Thyroid gland (tissue), 4 donors: Measurements from ENCODE around the gene LRRC27. TPM values are rescaled to one million over a fixed set of nuclear protein-coding genes. Genes with fewer than 3 reads are reported as not detected.

Experiments
- DNase-seq, 2 donors: peaks; one replicate each; pipeline ENCODE4 v3.0.0-alpha.2; 2019
- H3K27ac ChIP-seq, 3 donors: fragments of 200-600 bp; sonication (generic); 1 replicate in 2 of 3; 2 replicates in 1 of 3; pipeline ENCODE4 v1.5.1; 2016 to 2019; ENCODE audit warnings: mild to moderate bottlenecking in 1 of 3, moderate library complexity in 1 of 3
- H3K27me3 ChIP-seq: fragments of 200-600 bp; sonication (generic); one replicate; pipeline ENCODE4 v1.5.1; 2019
- H3K36me3 ChIP-seq, 2 donors: fragments of 200-600 bp; sonication (generic); one replicate each; pipeline ENCODE4 v1.5.1; 2016 to 2019
- H3K4me1 ChIP-seq, 2 donors: fragments of 200-600 bp; sonication (generic); one replicate each; pipeline ENCODE4 v1.5.1; 2017 to 2019
- H3K4me3 ChIP-seq, 3 donors: fragments of 200-600 bp; sonication (generic); replicated peaks in 1 of 3; 1 replicate in 2 of 3; 2 replicates in 1 of 3; pipeline ENCODE4 v1.5.1; 2016; ENCODE audit warnings: mild to moderate bottlenecking in 1 of 3
- H3K9me3 ChIP-seq: fragments of 200-600 bp; sonication (generic); one replicate; pipeline ENCODE4 v1.5.1; 2017
- CTCF ChIP-seq, 6 experiments: fragments of 200-600 bp in 3 of 6; fragments of 450-650 bp in 3 of 6; sonication (generic) in 3 of 6; IDR thresholded peaks; one replicate each; pipeline ENCODE4 v1.5.1; 2016 to 2019; ENCODE audit warnings: antibody characterized with exemption in 6 of 6, mild to moderate bottlenecking in 2 of 6, inconsistent platforms in 1 of 6, moderate library complexity in 1 of 6
- POLR2A ChIP-seq, 2 donors: fragments of 450-650 bp; IDR thresholded peaks; one replicate each; pipeline ENCODE4 v1.6.1; 2017; ENCODE audit warnings: antibody characterized with exemption in 2 of 2, mild to moderate bottlenecking in 2 of 2, moderate library complexity in 1 of 2
- WGBS, 2 donors: methylation state at CpG; one replicate each; pipeline ENCODE4 v1.1.5; 2017; 5-methylcytosine and 5-hydroxymethylcytosine counted together
- intact Hi-C: fragments of 100-400 bp; cut with DNase I; formaldehyde crosslinking; loops from one replicate; pipeline ENCODE4 v1.15.1; 2023
- total RNA-seq, 4 donors: library from RNA; depleted of rRNA; stranded (reverse); fragments of >200 nt; gene quantifications; one replicate each; pipeline ENCODE4 v1.2.3, GENCODE V29; 2016

The LRRC27 gene
- total RNA-seq, 4 donors from 2014 or later = 14.0 to 24.4 (median 19.4) TPM

GRCh38 chr10:132371641-132372081 lies 39.7 kb downstream of the LRRC27 start:
- Histone ChIP-seq H3K9me3 (no peaks in the 10 kb centered on the region), H3K4me3 (no peak overlapping the region), H3K36me3 (peaks cover 0 to under 1% of the 10 kb centered on the region in 2 donors), H3K4me1 (no peaks in the 10 kb centered on the region), H3K27ac (no peak overlapping the region), H3K27me3 (no peaks in the 10 kb centered on the region)
- TF ChIP-seq CTCF (IDR thresholded peaks at IDR 0.05) (no peak), POLR2A (IDR thresholded peaks at IDR 0.05) (no peak)
- intact Hi-C loops = no loop called here
- DNase-seq = no peak
- 65 to 73% methylated on average over 4 to 8 of the region's 9 CpGs for WGBS, 2 donors

GRCh38 chr10:132372516-132373095 lies 40.6 kb downstream of the LRRC27 start:
- Histone ChIP-seq H3K4me3 (no peak overlapping the region), H3K27me3 (no peaks in the 10 kb centered on the region), H3K27ac (no peak overlapping the region), H3K4me1 (no peaks in the 10 kb centered on the region), H3K9me3 (no peaks in the 10 kb centered on the region), H3K36me3 (no peaks in the 10 kb centered on the region)
- 90 to 92% methylated on average over 15 to 16 of the region's 16 CpGs for WGBS, 2 donors
- TF ChIP-seq CTCF (IDR thresholded peaks at IDR 0.05) (no peak), POLR2A (IDR thresholded peaks at IDR 0.05) (no peak)
- intact Hi-C loops = no loop called here
- DNase-seq = no peak

DNA sequence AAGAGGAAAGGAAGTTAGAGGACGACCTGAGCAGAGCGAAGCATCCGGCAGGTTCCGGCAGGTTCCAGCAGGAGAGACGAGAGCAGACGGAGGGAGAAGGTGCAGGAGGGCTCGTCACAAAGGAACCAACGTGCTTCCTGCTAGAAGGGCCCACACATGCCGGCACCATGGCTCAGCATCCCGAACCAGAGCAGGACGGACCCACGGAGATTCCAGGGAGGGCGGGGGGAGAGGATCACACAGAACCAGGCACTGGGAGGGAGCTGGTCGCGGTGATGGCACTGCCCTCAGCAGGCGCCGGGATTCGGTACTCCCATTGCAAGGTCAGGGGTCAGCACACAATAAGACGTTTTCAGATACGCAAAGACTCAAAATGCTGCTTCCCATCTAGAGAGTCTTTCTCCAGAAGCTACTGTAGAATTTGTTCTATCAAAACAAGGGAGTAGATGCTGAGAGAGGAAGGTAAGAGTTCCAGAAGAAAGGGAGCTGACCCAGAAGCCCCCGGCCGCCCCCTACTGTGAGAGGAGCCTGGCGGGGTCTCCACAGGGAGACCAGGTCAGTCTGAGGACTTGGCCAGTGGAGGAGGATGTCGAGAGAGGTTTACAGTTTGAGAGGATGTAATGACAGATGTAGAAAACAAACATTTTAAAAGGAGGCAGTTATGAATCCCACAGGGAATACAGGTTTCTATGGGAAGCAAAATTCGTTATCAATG lies 41.4 kb downstream of the LRRC27 start:
- no peak overlapping the region for H3K27ac ChIP-seq
- H3K36me3 ChIP-seq = no peaks in the 10 kb centered on the region
- no peaks in the 10 kb centered on the region for H3K27me3 ChIP-seq
- WGBS, 2 donors = 85 to 89% methylated on average over 25 of the region's 25 CpGs
- TF ChIP-seq CTCF (IDR thresholded peaks at IDR 0.05) (no peak), POLR2A (IDR thresholded peaks at IDR 0.05) (no peak)
- intact Hi-C loops = no loop called here
- DNase-seq = no peak
- H3K4me3 ChIP-seq = no peak overlapping the region
- H3K9me3 ChIP-seq = no peaks in the 10 kb centered on the region
- H3K4me1 ChIP-seq = no peaks in the 10 kb centered on the region

GRCh38 chr10:132374176-132374575 lies 42.2 kb downstream of the LRRC27 start:
- 83 to 95% methylated on average over 7 to 8 of the region's 8 CpGs for WGBS, 2 donors
- Histone ChIP-seq H3K4me1 (no peaks in the 10 kb centered on the region), H3K4me3 (no peak overlapping the region), H3K27me3 (no peaks in the 10 kb centered on the region), H3K36me3 (no peaks in the 10 kb centered on the region), H3K27ac (no peak overlapping the region), H3K9me3 (no peaks in the 10 kb centered on the region)
- intact Hi-C loops = no loop called here
- no peak for DNase-seq
- TF ChIP-seq POLR2A (IDR thresholded peaks at IDR 0.05) (no peak), CTCF (IDR thresholded peaks at IDR 0.05) (no peak)

- no peaks in the 10 kb centered on the region for H3K4me1 ChIP-seq
- intact Hi-C loops = no loop called here
- H3K4me3 ChIP-seq = no peak overlapping the region
- DNase-seq = no peak
- H3K27me3 ChIP-seq = no peaks in the 10 kb centered on the region
- no peak overlapping the region for H3K27ac ChIP-seq
- TF ChIP-seq POLR2A (IDR thresholded peaks at IDR 0.05) (no peak), CTCF (IDR thresholded peaks at IDR 0.05) (no peak)
- WGBS, 2 donors = 90 to 96% methylated on average over 2 to 4 of the region's 14 CpGs
- H3K9me3 ChIP-seq = no peaks in the 10 kb centered on the region
- no peaks in the 10 kb centered on the region for H3K36me3 ChIP-seq
Observed at GRCh38 chr10:132374612-132375011, 42.6 kb downstream of the LRRC27 start.
